Measurements from ENCODE around the gene BTBD9. TPM values are rescaled to one million over a fixed set of nuclear protein-coding genes. Genes with fewer than 3 reads are reported as not detected.

Gene BTBD9
- total and polyA plus RNA-seq, 11 donors = 6.3 to 23.3 (median 19.4) TPM

- Histone ChIP-seq H3K9me3 (no peaks in the 10 kb centered on the region), H3K27me3 (no peaks in the 10 kb centered on the region), H3K36me3 (peaks cover 0 to 81% (median 52%) of the 10 kb centered on the region in 9 donors), H3K4me1 (peaks cover 0 to 13% (median 4%) of the 10 kb centered on the region in 12 donors), H3K4me3 (no peak overlapping the region), H3K27ac (no peak overlapping the region)
- ATAC-seq = no peak
- TF ChIP-seq CTCF (IDR thresholded peaks at IDR 0.05) = no peak
- TF ChIP-seq POLR2A (IDR thresholded peaks at IDR 0.05) = no peak
- no peak for DNase-seq
- WGBS, 4 donors = 95 to 98% (median 96%) methylated on average over 2 of the region's 2 CpGs
- intact Hi-C loops (cut with DNase I) = no loop called here
These were observed 42.1 kb upstream of the BTBD9 start for GRCh38 chr6:38681850-38682249.

DNA sequence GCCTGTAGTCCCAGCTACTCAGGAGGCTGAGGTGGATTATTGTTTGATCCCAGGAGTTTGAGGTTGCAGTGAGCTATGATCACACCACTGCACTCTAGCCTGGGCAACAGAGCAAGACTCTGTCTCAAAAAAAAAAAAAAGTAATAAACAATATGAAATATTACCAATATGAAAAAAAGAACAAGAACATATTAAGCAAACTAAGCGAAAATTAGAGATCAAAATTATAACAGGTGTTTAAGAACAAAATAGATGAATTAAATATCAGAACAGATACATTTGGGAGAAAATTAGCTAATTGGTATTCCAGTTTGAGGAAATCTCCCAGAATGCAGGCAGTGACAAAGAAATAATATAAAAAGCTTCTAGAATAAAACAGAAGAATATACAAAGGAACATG lies 39.9 kb upstream of the BTBD9 start:
- Histone ChIP-seq H3K9me3 (no peaks in the 10 kb centered on the region), H3K4me1 (peaks cover 0 to 4% (median 0%) of the 10 kb centered on the region in 12 donors), H3K27ac (no peak overlapping the region), H3K4me3 (no peak overlapping the region), H3K36me3 (peaks cover 0 to 99% (median 67%) of the 10 kb centered on the region in 9 donors), H3K27me3 (no peaks in the 10 kb centered on the region)
- 90 to 99% (median 97%) methylated on average over 1 of the region's 1 CpG for WGBS, 4 donors
- no peak for TF ChIP-seq POLR2A (IDR thresholded peaks at IDR 0.05)
- no peak for TF ChIP-seq CTCF (IDR thresholded peaks at IDR 0.05)
- ATAC-seq (no peak), DNase-seq (no peak)
- intact Hi-C loops (cut with DNase I) = loop anchor here in 1 of 10 donors (10.0 kb wide), 1 partner anchor 185 kb away; no protein-coding TSS in a partner anchor

GRCh38 chr6:38678178-38678760 lies 38.5 kb upstream of the BTBD9 start:
- Histone ChIP-seq H3K9me3 (no peaks in the 10 kb centered on the region), H3K36me3 (peaks cover 0 to 87% (median 56%) of the 10 kb centered on the region in 9 donors), H3K4me1 (peaks cover 0 to 6% (median 0%) of the 10 kb centered on the region in 12 donors), H3K4me3 (no peak overlapping the region), H3K27ac (no peak overlapping the region), H3K27me3 (no peaks in the 10 kb centered on the region)
- intact Hi-C loops (cut with DNase I) = loop anchor here in 1 of 10 donors (10.0 kb wide), 1 partner anchor 183 kb away; no protein-coding TSS in a partner anchor
- 68 to 86% (median 82%) methylated on average over 7 of the region's 7 CpGs for WGBS, 4 donors
- ATAC-seq (no peak), DNase-seq (no peak)
- no peak for TF ChIP-seq POLR2A (IDR thresholded peaks at IDR 0.05)
- TF ChIP-seq CTCF (IDR thresholded peaks at IDR 0.05) = no peak

GRCh38 chr6:38676974-38677544 lies 37.3 kb upstream of the BTBD9 start:
- intact Hi-C loops (cut with DNase I) = loop anchor here in 1 of 10 donors (10.0 kb wide), 1 partner anchor 182 kb away; no protein-coding TSS in a partner anchor
- TF ChIP-seq CTCF (IDR thresholded peaks at IDR 0.05) (no peak), POLR2A (IDR thresholded peaks at IDR 0.05) (no peak)
- ATAC-seq (no peak), DNase-seq (no peak)
- H3K4me1 ChIP-seq = peaks cover 0 to 6% (median 0%) of the 10 kb centered on the region in 12 donors
- H3K4me3 ChIP-seq = no peak overlapping the region
- peaks cover 0 to 75% (median 47%) of the 10 kb centered on the region in 9 donors for H3K36me3 ChIP-seq
- no peaks in the 10 kb centered on the region for H3K9me3 ChIP-seq
- WGBS, 4 donors = 61 to 79% (median 66%) methylated on average over 1 of the region's 1 CpG
- no peaks in the 10 kb centered on the region for H3K27me3 ChIP-seq
- no peak overlapping the region for H3K27ac ChIP-seq
